ENCODE results near the gene PYM1.

Gene PYM1

DNA sequence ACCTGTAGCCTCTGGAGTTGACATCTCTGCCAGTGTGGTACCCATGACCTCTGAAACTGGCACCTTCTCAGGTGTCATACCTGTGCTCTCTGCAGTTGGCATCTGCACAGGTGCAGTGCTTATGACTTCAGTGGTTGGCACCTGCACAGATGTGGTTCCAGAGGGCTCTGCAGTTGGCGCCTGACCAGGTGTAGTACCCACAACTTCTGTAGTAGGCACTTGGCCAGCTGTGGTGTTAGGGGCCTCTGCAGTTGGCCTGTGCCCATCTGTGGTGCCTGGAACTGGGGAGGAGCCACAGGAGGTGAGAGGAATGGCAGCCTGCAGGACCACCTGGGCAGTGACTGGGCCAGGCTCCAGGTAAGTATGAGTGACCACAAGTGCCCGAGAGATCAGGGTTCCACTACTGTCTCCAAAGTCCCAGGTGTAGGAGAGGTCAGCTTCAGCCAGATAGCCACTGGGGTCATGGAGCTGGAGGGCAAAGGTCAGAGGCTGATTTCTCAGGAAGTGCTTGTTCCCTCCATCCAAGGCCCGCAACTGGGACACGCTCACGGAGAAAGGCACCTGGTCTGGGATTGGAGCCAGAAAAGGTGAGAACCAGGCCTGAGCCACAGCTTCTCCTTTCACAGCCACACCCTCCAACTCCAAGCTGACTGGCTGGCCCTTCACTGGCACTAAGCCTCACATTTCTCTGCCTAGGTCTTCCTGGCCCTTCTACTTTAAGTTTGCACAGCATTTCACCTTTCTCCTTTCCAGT is 29.6 kb upstream of the PYM1 start:
- Mint-ChIP-seq H3K9me3 (no peaks in the 10 kb centered on the region), H3K4me3 (no peak overlapping the region), H3K4me1 (ENCODE audit: low read depth) (peaks cover 11% of the 10 kb centered on the region), H3K27me3 (peaks cover 2% of the 10 kb centered on the region), H3K36me3 (ENCODE audit: low read depth) (peaks cover 24% of the 10 kb centered on the region), H3K27ac (no peak overlapping the region)
- intact Hi-C loops (cut with micrococcal nuclease), result no loop called here

DNA sequence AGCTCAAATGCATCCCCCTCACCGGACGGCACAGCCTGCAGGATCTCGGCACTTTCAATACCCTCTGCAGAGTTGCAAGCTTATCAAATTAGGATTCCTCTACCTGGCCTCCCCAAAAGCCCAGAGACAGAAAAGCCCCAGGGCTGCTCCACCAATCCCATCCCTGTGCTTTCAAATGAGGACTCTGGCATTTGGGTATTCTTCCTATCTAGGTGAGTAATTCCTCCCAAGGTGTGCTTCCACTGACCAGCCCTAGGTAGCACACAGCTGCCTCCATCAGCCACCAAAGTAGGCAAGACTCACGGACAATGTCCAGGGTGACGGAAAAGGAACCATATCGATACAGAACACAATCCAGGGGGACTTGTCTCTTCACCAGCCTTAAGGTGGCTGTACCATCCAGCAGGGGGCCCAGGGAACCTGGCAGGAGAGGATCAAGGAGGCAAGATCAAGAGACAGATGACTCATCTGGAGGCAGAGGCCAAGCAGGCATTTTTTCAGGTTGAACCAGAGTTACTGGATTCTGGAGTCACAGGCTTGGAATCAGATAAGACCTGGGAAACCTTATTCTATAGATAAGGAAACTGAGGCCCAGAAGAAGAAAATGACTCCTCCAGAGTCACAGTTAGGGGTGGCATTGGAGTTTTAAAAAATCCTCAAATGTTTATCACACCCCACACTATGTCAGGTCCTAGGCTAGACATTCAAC is 28.3 kb upstream of the PYM1 start:
- Mint-ChIP-seq H3K4me3 (no peak overlapping the region), H3K27me3 (peaks cover 2% of the 10 kb centered on the region), H3K4me1 (ENCODE audit: low read depth) (peaks cover 11% of the 10 kb centered on the region), H3K36me3 (ENCODE audit: low read depth) (peaks cover 37% of the 10 kb centered on the region), H3K9me3 (no peaks in the 10 kb centered on the region), H3K27ac (no peak overlapping the region)
- intact Hi-C loops (cut with micrococcal nuclease), result no loop called here

- peaks cover 38% of the 10 kb centered on the region for H3K36me3 Mint-ChIP-seq (ENCODE audit: low read depth)
- H3K27me3 Mint-ChIP-seq, result peaks cover 2% of the 10 kb centered on the region
- no peak overlapping the region for H3K4me3 Mint-ChIP-seq
- intact Hi-C loops (cut with micrococcal nuclease), result no loop called here
- peaks cover 11% of the 10 kb centered on the region for H3K4me1 Mint-ChIP-seq (ENCODE audit: low read depth)
- no peaks in the 10 kb centered on the region for H3K9me3 Mint-ChIP-seq
- no peak overlapping the region for H3K27ac Mint-ChIP-seq
Observed at GRCh38 chr12:55955344-55955743, 27.6 kb upstream of the PYM1 start.

- H3K27ac Mint-ChIP-seq, result no peak overlapping the region
- no peaks in the 10 kb centered on the region for H3K27me3 Mint-ChIP-seq
- peaks cover 85% of the 10 kb centered on the region for H3K36me3 Mint-ChIP-seq (ENCODE audit: low read depth)
- H3K4me1 Mint-ChIP-seq (ENCODE audit: low read depth), result no peaks in the 10 kb centered on the region
- intact Hi-C loops (cut with micrococcal nuclease), result no loop called here
- H3K4me3 Mint-ChIP-seq, result no peak overlapping the region
- no peaks in the 10 kb centered on the region for H3K9me3 Mint-ChIP-seq
Observed at GRCh38 chr12:55946553-55946952, 18.9 kb upstream of the PYM1 start.

DNA sequence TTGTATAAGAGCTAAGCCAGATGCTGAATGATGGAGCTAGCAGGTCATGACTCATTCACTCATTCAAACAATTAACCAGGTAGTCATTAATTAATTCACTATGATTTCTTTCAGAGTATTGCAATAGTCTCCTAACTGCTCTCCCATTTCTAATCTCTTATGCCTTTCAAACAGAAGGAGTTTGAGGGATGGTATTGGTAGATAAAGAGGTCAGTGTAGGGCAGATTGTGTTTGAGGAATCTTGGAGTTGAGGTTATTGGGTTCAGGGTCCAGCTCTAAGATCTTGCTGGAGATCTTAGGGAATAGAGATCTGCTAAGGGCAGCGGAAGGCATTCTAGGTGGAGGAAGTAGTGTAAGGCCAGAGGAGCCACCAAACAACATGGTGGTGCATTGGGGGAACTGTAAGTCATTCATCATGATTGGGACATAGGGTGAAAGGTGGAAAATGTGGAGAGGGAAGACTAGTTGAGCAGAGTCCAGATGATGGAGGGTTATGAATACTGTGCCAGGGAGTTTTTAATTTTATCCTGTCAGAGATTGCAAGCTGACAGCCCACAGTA is 15.0 kb upstream of the PYM1 start:
- Mint-ChIP-seq H3K9me3 (no peaks in the 10 kb centered on the region), H3K4me1 (ENCODE audit: low read depth) (peaks cover 12% of the 10 kb centered on the region), H3K36me3 (ENCODE audit: low read depth) (peaks cover 95% of the 10 kb centered on the region), H3K4me3 (no peak overlapping the region), H3K27me3 (no peaks in the 10 kb centered on the region), H3K27ac (no peak overlapping the region)
- intact Hi-C loops (cut with micrococcal nuclease), result loop anchor here (5.0 kb wide), 1 partner anchor 125 kb away; the partner anchor contains the start of genes ORMDL2 and SARNP

DNA sequence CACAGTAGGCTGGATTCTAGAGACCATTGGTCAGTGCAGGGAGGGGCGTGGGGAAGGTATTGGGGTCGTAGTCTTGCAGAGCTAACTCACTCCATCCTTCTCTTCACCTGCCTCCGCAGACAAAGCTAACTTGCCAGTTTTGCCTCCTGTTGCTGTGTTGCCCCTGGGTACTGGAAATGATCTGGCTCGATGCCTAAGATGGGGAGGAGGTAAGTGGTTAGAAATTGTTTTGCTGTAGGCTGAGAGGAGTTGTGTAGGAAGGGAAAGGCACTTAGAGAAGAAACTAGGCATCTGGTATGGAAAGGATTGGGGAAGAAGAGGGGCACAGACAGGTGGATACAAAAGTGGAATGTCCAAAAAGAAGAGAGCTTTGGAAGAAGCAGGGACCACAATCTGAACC is 14.4 kb upstream of the PYM1 start:
- no peak overlapping the region for H3K4me3 Mint-ChIP-seq
- H3K27me3 Mint-ChIP-seq, result no peaks in the 10 kb centered on the region
- H3K4me1 Mint-ChIP-seq (ENCODE audit: low read depth), result peaks cover 12% of the 10 kb centered on the region
- H3K36me3 Mint-ChIP-seq (ENCODE audit: low read depth), result peaks cover 96% of the 10 kb centered on the region
- no peaks in the 10 kb centered on the region for H3K9me3 Mint-ChIP-seq
- intact Hi-C loops (cut with micrococcal nuclease), result loop anchor here (5.0 kb wide), 1 partner anchor 125 kb away; the partner anchor contains the start of genes ORMDL2 and SARNP
- H3K27ac Mint-ChIP-seq, result no peak overlapping the region

GRCh38 chr12:55940065-55940732 is 12.5 kb upstream of the PYM1 start:
- Mint-ChIP-seq H3K4me1 (ENCODE audit: low read depth) (peaks cover 19% of the 10 kb centered on the region), H3K9me3 (no peaks in the 10 kb centered on the region), H3K36me3 (ENCODE audit: low read depth) (peaks cover 95% of the 10 kb centered on the region), H3K27me3 (no peaks in the 10 kb centered on the region), H3K27ac (no peak overlapping the region), H3K4me3 (no peak overlapping the region)
- intact Hi-C loops (cut with micrococcal nuclease), result loop anchor here (2.0 to 5.0 kb wide), 2 partner anchors 13 to 123 kb away; partner anchors contain the start of genes ORMDL2, PYM1 and SARNP

DNA sequence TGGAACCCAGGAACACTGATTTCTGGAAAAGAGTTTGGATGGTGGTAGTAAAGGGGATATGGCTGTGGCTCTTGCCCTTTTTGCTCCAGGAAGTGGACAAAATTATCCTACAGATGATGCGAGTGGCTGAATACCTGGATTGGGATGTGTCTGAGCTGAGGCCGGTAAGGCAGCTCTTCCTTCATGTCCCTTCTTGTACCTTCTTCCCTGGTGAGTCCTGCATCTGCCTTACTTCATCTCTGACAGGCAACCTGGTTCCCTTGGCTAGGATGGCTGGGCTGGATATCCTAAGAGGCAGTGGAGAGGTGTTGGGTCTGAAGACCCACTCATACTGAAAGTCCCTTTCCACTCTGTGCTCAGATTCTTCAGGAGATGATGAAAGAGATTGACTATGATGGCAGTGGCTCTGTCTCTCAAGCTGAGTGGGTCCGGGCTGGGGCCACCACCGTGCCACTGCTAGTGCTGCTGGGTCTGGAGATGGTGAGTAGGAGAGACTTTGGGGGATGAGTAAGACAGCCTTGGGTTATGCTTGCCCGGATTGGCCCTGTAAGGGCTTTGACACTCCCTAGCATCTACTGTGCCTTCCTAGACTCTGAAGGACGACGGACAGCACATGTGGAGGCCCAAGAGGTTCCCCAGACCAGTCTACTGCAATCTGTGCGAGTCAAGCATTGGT is 11.3 kb upstream of the PYM1 start:
- intact Hi-C loops (cut with micrococcal nuclease), result loop anchor here (2.0 kb wide), 1 partner anchor 200 kb away; no protein-coding TSS in a partner anchor
- H3K27me3 Mint-ChIP-seq, result no peaks in the 10 kb centered on the region
- no peak overlapping the region for H3K4me3 Mint-ChIP-seq
- H3K9me3 Mint-ChIP-seq, result no peaks in the 10 kb centered on the region
- peaks cover 83% of the 10 kb centered on the region for H3K36me3 Mint-ChIP-seq (ENCODE audit: low read depth)
- no peak overlapping the region for H3K27ac Mint-ChIP-seq
- peaks cover 30% of the 10 kb centered on the region for H3K4me1 Mint-ChIP-seq (ENCODE audit: low read depth)

DNA sequence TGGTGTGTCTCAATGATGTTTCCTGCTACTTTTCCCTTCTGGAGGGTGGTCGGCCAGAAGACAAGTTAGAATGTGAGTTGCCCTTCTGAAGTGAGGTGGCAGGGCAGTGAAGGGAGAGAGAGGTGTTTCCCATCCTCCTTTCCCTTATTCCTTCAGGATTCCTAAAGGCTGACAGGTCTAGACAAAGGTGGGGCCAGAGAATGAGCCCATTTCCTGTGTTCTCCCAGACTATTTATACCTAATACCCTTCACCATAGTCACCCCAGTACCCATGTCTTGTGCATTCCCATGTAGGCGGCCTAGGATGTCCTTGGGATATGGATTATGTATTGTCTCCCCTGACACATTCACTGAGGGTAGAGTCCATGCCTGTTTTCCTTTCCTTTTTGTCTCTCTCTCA is 10.3 kb upstream of the PYM1 start:
- Mint-ChIP-seq H3K9me3 (no peaks in the 10 kb centered on the region), H3K4me3 (no peak overlapping the region), H3K27ac (no peak overlapping the region), H3K36me3 (ENCODE audit: low read depth) (peaks cover 73% of the 10 kb centered on the region), H3K27me3 (no peaks in the 10 kb centered on the region), H3K4me1 (ENCODE audit: low read depth) (peaks cover 38% of the 10 kb centered on the region)
- intact Hi-C loops (cut with micrococcal nuclease), result loop anchor here (2.0 kb wide), 1 partner anchor 199 kb away; no protein-coding TSS in a partner anchor

DNA sequence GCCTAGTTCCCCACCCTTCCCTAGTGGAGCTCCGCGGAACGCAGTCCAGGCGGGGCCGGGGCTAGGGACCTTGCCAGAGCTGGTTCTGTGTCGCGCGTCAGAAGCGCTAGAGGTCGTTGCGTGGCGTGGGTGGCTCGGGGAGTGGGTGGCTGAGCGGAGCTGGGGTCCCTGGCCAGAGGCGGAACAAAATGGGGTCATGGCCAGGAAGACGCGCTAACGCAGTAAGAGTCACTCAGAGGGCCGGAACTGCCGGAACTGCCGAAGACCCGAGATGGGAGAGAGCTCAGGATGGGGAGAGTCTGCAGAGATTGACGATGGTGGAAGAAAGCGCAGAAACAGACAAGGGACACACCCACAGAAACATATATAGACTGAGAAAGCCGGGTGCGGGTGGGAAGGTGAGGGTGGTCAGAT is 8.1 kb upstream of the PYM1 start:
- peak overlapping the region; percentile 7 for H3K27ac Mint-ChIP-seq
- H3K27me3 Mint-ChIP-seq, result no peaks in the 10 kb centered on the region
- H3K4me3 Mint-ChIP-seq, result no peak overlapping the region
- no peaks in the 10 kb centered on the region for H3K9me3 Mint-ChIP-seq
- peaks cover 57% of the 10 kb centered on the region for H3K36me3 Mint-ChIP-seq (ENCODE audit: low read depth)
- H3K4me1 Mint-ChIP-seq (ENCODE audit: low read depth), result peaks cover 53% of the 10 kb centered on the region
- intact Hi-C loops (cut with micrococcal nuclease), result no loop called here

DNA sequence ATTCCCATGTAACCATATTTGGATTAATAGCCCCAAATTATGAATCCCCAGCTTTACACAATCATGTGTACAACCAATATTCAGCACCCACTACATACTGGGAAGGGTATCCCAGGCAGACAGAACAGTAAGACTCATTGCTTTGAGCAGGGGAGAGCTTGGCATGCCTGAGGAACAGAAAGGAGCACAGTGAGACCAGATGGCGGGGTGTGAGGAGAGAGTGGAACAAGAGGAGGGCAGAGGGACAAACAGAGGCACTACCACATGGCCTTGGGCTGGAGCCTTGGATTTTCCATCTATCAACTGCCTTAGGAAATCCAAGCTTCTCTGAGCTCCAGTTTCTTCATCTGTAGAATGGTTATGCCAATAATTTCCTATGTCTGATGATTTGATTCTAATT is 7.1 kb upstream of the PYM1 start:
- H3K4me3 Mint-ChIP-seq, result no peak overlapping the region
- no peaks in the 10 kb centered on the region for H3K27me3 Mint-ChIP-seq
- H3K4me1 Mint-ChIP-seq (ENCODE audit: low read depth), result peaks cover 53% of the 10 kb centered on the region
- H3K27ac Mint-ChIP-seq, result peak overlapping the region; percentile 38
- H3K9me3 Mint-ChIP-seq, result no peaks in the 10 kb centered on the region
- peaks cover 50% of the 10 kb centered on the region for H3K36me3 Mint-ChIP-seq (ENCODE audit: low read depth)
- intact Hi-C loops (cut with micrococcal nuclease), result no loop called here

DNA sequence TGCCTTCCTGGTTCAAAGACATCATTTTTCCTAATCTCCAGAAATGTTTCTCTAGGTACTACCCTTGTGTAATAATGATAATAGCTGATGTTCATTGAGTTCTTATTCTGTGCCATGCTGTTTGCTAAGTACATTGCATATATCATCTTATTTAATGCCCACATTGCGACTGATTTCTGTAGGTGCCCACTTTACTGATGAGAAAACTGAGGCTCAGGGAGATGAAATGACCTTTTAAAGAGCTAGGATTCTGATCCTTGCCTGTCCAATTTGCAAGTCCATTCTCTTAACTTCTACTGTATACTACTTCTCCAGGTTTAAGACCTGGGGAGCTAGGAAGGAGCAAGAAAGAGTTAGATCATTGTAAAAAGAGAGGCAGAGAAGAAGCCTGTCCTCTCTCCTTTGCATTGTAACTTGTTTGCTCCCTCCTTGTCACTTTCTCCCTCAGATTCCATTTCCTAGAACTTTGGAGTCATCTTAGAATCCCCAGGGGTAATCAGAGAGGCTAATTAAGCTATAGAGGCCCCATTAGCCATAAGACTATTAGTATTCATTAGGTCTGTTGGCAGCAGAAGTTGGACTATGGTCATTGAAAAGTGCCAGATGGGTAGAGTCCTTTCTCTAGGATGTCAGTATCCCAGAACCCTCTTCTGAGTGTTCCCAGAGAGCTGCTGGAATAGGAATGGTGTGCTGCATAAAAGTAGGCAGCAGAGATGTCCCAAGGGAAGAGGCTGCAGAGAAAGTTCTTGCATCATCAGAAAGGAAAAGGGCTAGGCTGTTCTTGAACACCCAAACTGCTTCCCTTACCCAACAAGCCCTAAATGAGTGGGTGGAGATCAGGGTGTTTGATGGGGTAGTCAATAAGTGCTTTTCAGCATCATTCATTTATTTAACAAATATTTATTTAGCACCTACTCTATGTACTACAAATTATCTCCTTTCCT is 6.4 kb upstream of the PYM1 start:
- no peaks in the 10 kb centered on the region for H3K27me3 Mint-ChIP-seq
- no peak overlapping the region for H3K4me3 Mint-ChIP-seq
- peaks cover 59% of the 10 kb centered on the region for H3K4me1 Mint-ChIP-seq (ENCODE audit: low read depth)
- H3K36me3 Mint-ChIP-seq (ENCODE audit: low read depth), result peaks cover 45% of the 10 kb centered on the region
- peak overlapping the region; percentile 88 for H3K27ac Mint-ChIP-seq
- intact Hi-C loops (cut with micrococcal nuclease), result no loop called here
- no peaks in the 10 kb centered on the region for H3K9me3 Mint-ChIP-seq

All from dendritic cell treated with granulocyte-macrophage colony-stimulating factor and Interleukin-4, amounts not matched to agents 40 ng/mL and 50 ng/mL, for 4 days (primary cell).